ENCODE results near the gene DNPEP. TPM values are rescaled to one million over a fixed set of nuclear protein-coding genes. Genes with fewer than 3 reads are reported as not detected.

The DNPEP gene
- total RNA-seq, 6 experiments from 2014 or later, result 37.1 to 60.2 (median 47.0) TPM

GRCh38 chr2:219368690-219369191 is 19.0 kb downstream of the DNPEP start:
- DNase-seq (no peak), ATAC-seq (peak in 3 of 4 donors; percentile 28 to 47 (median 45))
- Histone ChIP-seq H3K27me3 (no peaks in the 10 kb centered on the region), H3K27ac (no peak overlapping the region), H3K36me3 (peaks cover 0 to 6% (median 2%) of the 10 kb centered on the region in 4 donors), H3K4me3 (no peak overlapping the region), H3K9me3 (no peaks in the 10 kb centered on the region), H3K4me1 (no peaks in the 10 kb centered on the region)
- TF ChIP-seq CTCF (IDR thresholded peaks at IDR 0.05), result no peak
- 33% methylated on average over 3 of the region's 3 CpGs for WGBS (ENCODE audit: insufficient coverage, low coverage, low lambda C conversion rate, missing lambda C conversion rate)
- intact Hi-C loops (cut with DNase I), result no loop called here

DNA sequence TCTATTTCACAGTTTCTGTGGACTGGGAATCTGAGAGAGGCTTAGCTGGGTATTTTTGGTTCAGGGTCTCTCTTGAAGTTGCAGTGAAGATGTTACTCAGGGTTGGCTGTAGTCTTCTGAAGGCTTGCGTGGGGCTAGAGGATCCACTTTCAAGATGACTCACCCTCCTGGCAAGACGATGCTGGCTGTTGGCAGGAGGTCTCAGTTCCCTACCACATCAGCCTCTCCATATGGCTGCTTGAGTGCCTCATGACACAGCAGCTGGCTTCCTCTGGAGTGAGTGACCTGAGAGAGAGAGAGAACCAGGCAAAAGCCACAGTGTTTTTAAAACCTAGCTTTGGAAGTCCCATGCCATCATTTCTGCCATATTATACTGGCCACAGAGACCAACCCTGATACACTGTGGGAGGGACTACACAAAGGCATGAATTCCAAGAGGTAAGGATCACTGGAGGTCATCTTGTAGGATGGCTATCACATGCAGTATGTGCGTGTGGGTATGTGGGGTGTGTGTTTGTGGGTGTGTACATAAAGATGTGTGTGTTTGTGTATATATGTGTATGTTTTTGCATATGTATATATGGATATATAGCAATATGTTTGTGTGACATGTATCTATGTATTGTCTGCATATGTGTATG is 25.1 kb downstream of the DNPEP start:
- intact Hi-C loops (cut with DNase I), result no loop called here
- H3K36me3 ChIP-seq, result no peaks in the 10 kb centered on the region
- no peak overlapping the region for H3K27ac ChIP-seq
- WGBS (ENCODE audit: insufficient coverage, low coverage, low lambda C conversion rate, missing lambda C conversion rate), result 62% methylated on average over 3 of the region's 3 CpGs
- ATAC-seq (peak; percentile 20 to 55 (median 40)), DNase-seq (no peak)
- H3K4me3 ChIP-seq, result no peak overlapping the region
- peaks cover 0 to 5% (median 0%) of the 10 kb centered on the region in 4 donors for H3K4me1 ChIP-seq
- H3K27me3 ChIP-seq, result peaks cover 0 to under 1% of the 10 kb centered on the region in 2 donors
- TF ChIP-seq CTCF (IDR thresholded peaks at IDR 0.05) (no peak), POLR2A (IDR thresholded peaks at IDR 0.05) (no peak)
- H3K9me3 ChIP-seq, result no peaks in the 10 kb centered on the region

DNA sequence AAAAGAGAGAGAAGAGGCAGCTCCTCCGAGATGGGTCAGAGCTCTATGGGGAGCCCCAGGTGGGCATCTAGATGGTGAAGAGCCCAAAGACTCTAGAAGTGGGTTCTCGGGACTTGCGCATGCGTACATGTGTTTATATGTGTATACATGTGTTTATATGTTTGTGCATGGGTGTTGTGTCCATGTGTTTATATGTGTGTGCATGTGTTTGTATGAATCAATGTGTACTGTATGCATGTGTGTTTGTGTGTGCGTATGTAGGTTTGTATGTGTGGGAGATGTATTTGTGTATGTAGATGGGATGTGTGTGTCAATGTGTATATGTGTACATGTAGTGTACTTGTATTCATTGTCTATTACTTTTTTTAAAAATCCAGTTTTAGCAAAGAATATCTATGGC is 25.6 kb downstream of the DNPEP start:
- TF ChIP-seq CTCF (IDR thresholded peaks at IDR 0.05), result no peak
- TF ChIP-seq POLR2A (IDR thresholded peaks at IDR 0.05), result no peak
- intact Hi-C loops (cut with DNase I), result no loop called here
- Histone ChIP-seq H3K4me1 (peaks cover 0 to 5% (median 0%) of the 10 kb centered on the region in 4 donors), H3K27ac (no peak overlapping the region), H3K9me3 (no peaks in the 10 kb centered on the region), H3K36me3 (no peaks in the 10 kb centered on the region), H3K27me3 (peaks cover 0 to 4% of the 10 kb centered on the region in 2 donors), H3K4me3 (no peak overlapping the region)
- DNase-seq (no peak), ATAC-seq (no peak)
- 96% methylated on average over 5 of the region's 5 CpGs for WGBS (ENCODE audit: insufficient coverage, low coverage, low lambda C conversion rate, missing lambda C conversion rate)

DNA sequence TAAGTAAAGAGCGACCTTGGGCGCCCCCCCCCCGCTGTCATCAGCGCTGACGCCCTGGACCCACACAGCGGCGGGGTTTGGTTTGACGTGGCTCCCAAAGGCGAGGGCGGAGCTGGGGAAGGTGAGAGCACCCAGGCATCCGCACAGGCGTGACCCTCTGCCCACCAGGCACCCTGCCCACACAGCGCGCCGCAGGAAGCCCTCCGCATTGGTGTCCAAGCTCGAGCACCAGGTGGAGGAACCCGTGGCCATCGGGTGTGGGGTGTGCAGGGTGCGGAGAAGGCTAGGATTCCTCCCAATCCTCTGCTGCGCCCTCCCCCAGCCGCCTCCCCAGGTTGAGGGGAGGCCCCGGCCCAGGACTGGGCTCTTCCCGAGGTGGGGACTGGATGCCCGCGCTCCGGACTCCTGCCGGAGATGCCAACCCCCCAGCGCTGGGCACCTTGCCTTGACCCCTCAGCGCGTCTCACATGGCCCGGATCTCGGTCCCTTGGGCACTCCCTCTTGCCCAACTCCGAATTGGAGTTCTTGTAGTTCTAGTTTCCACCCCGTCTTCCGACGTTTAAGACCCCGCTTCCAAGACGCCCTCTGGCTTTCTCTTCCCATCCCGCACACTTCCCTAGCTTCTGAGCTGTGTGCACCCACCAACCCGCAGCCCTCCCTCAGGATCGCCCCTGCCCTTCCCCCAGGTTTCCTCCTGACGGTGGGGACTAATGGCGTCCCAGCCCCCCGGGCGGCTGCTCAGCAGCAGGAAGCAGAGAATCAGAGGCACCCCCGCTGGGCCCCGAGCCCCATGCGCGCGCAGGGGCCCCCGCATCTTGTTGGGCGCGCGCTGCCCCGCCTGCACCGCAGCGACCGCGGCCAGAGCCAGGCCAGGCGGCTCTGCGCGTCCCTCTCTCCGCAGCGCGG is 29.3 kb downstream of the DNPEP start:
- no peak overlapping the region for H3K27ac ChIP-seq
- no peaks in the 10 kb centered on the region for H3K36me3 ChIP-seq
- peaks cover 0 to 5% (median 0%) of the 10 kb centered on the region in 4 donors for H3K4me1 ChIP-seq
- no peak for DNase-seq
- WGBS (ENCODE audit: insufficient coverage, low coverage, low lambda C conversion rate, missing lambda C conversion rate), result 2% methylated on average over 13 of the region's 66 CpGs
- peak in 2 of 4 donors; percentile 19 to 27 for ATAC-seq
- no peaks in the 10 kb centered on the region for H3K9me3 ChIP-seq
- H3K27me3 ChIP-seq, result peaks cover 0 to 4% of the 10 kb centered on the region in 2 donors
- H3K4me3 ChIP-seq, result no peak overlapping the region
- intact Hi-C loops (cut with DNase I), result no loop called here
- TF ChIP-seq CTCF (IDR thresholded peaks at IDR 0.05), result no peak

Data from right lobe of liver (tissue), 6 donors.